GM12878 (cell line): ENCODE measurements around the gene AMPH.

Experiments
- CEBPB ChIP-seq, 2 experiments: fragments of 150-350 bp in 1 of 2; IDR thresholded peaks; 2 replicates each; pipeline ENCODE4 v1.6.1; 2012 to 2014; ENCODE audit warnings: low read depth in 2 of 2, low read length in 2 of 2, borderline replicate concordance in 1 of 2, inconsistent platforms in 1 of 2
- TF ChIP-seq, protein P1 (sequence below), 3 experiments: IDR thresholded peaks in 2 of 3; conservative IDR thresholded peaks in 1 of 3; 2 replicates each; pipeline ENCODE4 v1.5.1; 2011; ENCODE audit warnings: low read depth in 3 of 3, low read length in 3 of 3, mild to moderate bottlenecking in 3 of 3, control low read depth in 2 of 3, moderate library complexity in 2 of 3, inconsistent platforms in 1 of 3, mixed read lengths in 1 of 3; ENCODE audit not compliant: control insufficient read depth in 2 of 3, insufficient read depth in 1 of 3; ENCODE audit errors: extremely low read depth in 1 of 3
- TF ChIP-seq, protein P2 (sequence below): fragments of 450-650 bp; IDR thresholded peaks from 2 replicates; pipeline ENCODE4 v1.6.1; 2016; ENCODE audit warnings: mild to moderate bottlenecking
- TF ChIP-seq, protein P3 (sequence below): IDR thresholded peaks from 2 replicates; pipeline ENCODE4 v1.6.1; 2011; ENCODE audit warnings: low read depth, mild to moderate bottlenecking, low read length, moderate library complexity, borderline replicate concordance; ENCODE audit errors: extremely low read depth

DNA sequence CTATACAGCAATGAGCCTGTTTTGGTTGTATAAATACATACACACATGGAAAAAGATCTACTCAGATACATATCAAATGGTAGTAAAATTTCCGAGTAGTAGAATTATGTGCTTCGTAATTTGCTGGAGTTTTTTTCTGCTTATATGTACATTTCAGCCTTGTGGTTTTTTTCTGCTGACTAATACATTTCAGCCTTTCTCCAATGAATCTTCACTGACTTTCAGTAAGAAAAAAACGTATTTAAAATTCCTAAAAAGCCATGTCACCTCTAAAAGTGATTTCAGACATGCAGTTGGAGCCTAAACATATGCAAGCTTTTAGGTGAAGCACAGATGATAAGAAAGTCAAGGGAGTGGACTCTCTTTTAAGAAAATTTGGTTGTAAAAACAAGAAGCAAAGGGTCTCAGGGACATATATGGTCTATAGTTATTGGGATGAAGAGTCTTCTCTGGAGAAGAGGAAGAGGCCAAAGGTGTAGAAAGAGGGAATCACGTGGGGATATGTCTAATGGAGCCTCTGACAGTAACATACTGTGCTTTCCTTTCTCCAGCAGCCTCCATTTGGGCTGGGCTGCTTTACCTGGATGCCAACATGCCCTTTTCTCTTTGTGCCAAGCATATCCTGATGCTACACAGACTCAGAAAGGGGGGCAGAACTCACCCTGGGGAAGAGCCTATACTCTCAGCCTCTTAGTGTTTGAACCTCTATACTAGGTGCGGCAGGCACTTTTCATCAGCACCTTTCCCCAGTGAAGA is 2.4 kb downstream of the AMPH start:
- TF ChIP-seq, protein P1, sequence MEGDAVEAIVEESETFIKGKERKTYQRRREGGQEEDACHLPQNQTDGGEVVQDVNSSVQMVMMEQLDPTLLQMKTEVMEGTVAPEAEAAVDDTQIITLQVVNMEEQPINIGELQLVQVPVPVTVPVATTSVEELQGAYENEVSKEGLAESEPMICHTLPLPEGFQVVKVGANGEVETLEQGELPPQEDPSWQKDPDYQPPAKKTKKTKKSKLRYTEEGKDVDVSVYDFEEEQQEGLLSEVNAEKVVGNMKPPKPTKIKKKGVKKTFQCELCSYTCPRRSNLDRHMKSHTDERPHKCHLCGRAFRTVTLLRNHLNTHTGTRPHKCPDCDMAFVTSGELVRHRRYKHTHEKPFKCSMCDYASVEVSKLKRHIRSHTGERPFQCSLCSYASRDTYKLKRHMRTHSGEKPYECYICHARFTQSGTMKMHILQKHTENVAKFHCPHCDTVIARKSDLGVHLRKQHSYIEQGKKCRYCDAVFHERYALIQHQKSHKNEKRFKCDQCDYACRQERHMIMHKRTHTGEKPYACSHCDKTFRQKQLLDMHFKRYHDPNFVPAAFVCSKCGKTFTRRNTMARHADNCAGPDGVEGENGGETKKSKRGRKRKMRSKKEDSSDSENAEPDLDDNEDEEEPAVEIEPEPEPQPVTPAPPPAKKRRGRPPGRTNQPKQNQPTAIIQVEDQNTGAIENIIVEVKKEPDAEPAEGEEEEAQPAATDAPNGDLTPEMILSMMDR (IDR thresholded peaks at IDR 0.05 in 2 of 3, conservative IDR thresholded peaks at IDR 0.05 in 1 of 3; ENCODE audit: control insufficient read depth in 2 of 3, extremely low read depth in 1 of 3, insufficient read depth in 1 of 3, low read depth in 3 of 3, low read length in 3 of 3), result no peak
- TF ChIP-seq, protein P2, sequence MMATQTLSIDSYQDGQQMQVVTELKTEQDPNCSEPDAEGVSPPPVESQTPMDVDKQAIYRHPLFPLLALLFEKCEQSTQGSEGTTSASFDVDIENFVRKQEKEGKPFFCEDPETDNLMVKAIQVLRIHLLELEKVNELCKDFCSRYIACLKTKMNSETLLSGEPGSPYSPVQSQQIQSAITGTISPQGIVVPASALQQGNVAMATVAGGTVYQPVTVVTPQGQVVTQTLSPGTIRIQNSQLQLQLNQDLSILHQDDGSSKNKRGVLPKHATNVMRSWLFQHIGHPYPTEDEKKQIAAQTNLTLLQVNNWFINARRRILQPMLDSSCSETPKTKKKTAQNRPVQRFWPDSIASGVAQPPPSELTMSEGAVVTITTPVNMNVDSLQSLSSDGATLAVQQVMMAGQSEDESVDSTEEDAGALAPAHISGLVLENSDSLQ, result no peak
- TF ChIP-seq, protein P3, sequence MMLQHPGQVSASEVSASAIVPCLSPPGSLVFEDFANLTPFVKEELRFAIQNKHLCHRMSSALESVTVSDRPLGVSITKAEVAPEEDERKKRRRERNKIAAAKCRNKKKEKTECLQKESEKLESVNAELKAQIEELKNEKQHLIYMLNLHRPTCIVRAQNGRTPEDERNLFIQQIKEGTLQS, result no peak
- no peak for TF ChIP-seq CEBPB (IDR thresholded peaks at IDR 0.05; ENCODE audit: borderline replicate concordance in 1 of 2, low read depth in 2 of 2, low read length in 2 of 2)
